SK-N-SH (cell line): ENCODE measurements around the gene FRMD6. TPM values are rescaled to one million over a fixed set of nuclear protein-coding genes. Genes with fewer than 3 reads are reported as not detected.
A peak's percentile ranks its signal among the peaks of the same experiment; 100 is the strongest.

Experiments
- CTCF ChIA-PET: fragments of 300-600, 350-600 bp; formaldehyde crosslinking; extraction: SDS; loops from one replicate; lab custom pipeline; 2021; lab: Yijun Ruan, JAX
- POLR2A ChIA-PET: fragments of 350-600 bp; sonication (Branson Sonifier 250); formaldehyde crosslinking; extraction: SDS; loops from one replicate; lab custom pipeline; 2020; ENCODE audit warnings: antibody characterized with exemption, inconsistent platforms; lab: Yijun Ruan, JAX
- DNase-seq: peaks from one replicate; pipeline ENCODE4 v3.0.0; 2012
- H2AFZ ChIP-seq: fragments of 200-600 bp; sonication (generic); 2 replicates; pipeline ENCODE4 v1.8.1; 2016; ENCODE audit warnings: antibody characterized with exemption, mild to moderate bottlenecking, low read depth
- H3F3A ChIP-seq: fragments of 200-600 bp; sonication (generic); replicated peaks from 2 replicates; pipeline ENCODE3; 2016; ENCODE audit warnings: antibody characterized with exemption, mild to moderate bottlenecking; ENCODE audit not compliant: insufficient read depth
- H3K27ac ChIP-seq, 2 experiments: fragments of 200-500 bp in 1 of 2; fragments of 200-600 bp in 1 of 2; sonication (Bioruptor generic) in 1 of 2; sonication (generic), shearing (Covaris generic) in 1 of 2; 2 replicates each; pipeline versions ENCODE4 v1.5.1 to v1.6.1; 2014 to 2016; ENCODE audit warnings: low read depth in 2 of 2, inconsistent platforms in 1 of 2, low read length in 1 of 2, mild to moderate bottlenecking in 1 of 2, mixed read lengths in 1 of 2
- H3K27me3 ChIP-seq: fragments of 200-600 bp; sonication (generic), shearing (Covaris generic); 2 replicates; pipeline ENCODE4 v1.6.1; 2016; ENCODE audit warnings: mixed run types; ENCODE audit not compliant: insufficient read depth
- H3K36me3 ChIP-seq, 2 experiments: fragments of 200-500 bp in 1 of 2; fragments of 200-600 bp in 1 of 2; sonication (Bioruptor generic) in 1 of 2; sonication (generic) in 1 of 2; replicated peaks in 1 of 2; 2 replicates each; pipeline versions ENCODE3 to v1.5.1; 2014 to 2016; ENCODE audit warnings: low read length in 1 of 2, mild to moderate bottlenecking in 1 of 2; ENCODE audit not compliant: insufficient read depth in 2 of 2, control insufficient read depth in 1 of 2
- H3K4me1 ChIP-seq, 2 experiments: fragments of 200-500 bp in 1 of 2; fragments of 200-600 bp in 1 of 2; sonication (Bioruptor generic) in 1 of 2; sonication (generic), shearing (Covaris generic) in 1 of 2; 2 replicates each; pipeline versions ENCODE4 v1.5.1 to v1.6.1; 2014 to 2016; ENCODE audit warnings: low read depth in 1 of 2, low read length in 1 of 2, mixed run types in 1 of 2; ENCODE audit not compliant: insufficient read depth in 2 of 2, control insufficient read depth in 1 of 2
- H3K4me2 ChIP-seq: fragments of 200-600 bp; sonication (generic), shearing (Covaris generic); 2 replicates; pipeline ENCODE4 v1.6.1; 2017; ENCODE audit warnings: mixed run types
- H3K4me3 ChIP-seq, 2 experiments: fragments of 200-500 bp in 1 of 2; fragments of 200-600 bp in 1 of 2; sonication (Bioruptor generic) in 1 of 2; sonication (generic), shearing (Covaris generic) in 1 of 2; 2 replicates each; pipeline versions ENCODE4 v1.5.1 to v1.8.1; 2014 to 2016; ENCODE audit warnings: low read depth in 2 of 2, inconsistent platforms in 1 of 2, low read length in 1 of 2, mild to moderate bottlenecking in 1 of 2, mixed read lengths in 1 of 2, moderate library complexity in 1 of 2
- H3K79me2 ChIP-seq: fragments of 200-600 bp; sonication (generic); 2 replicates; pipeline ENCODE4 v1.8.1; 2017; ENCODE audit warnings: mild to moderate bottlenecking; ENCODE audit not compliant: insufficient read depth
- H3K9ac ChIP-seq: fragments of 200-600 bp; sonication (generic); 2 replicates; pipeline ENCODE4 v1.6.1; 2017; ENCODE audit warnings: mixed run types
- H3K9me2 ChIP-seq: fragments of 200-600 bp; sonication (generic); 2 replicates; pipeline ENCODE4 v1.6.1; 2017; ENCODE audit warnings: mixed run types
- H3K9me3 ChIP-seq: fragments of 200-600 bp; sonication (generic); 2 replicates; pipeline ENCODE4 v1.6.1; 2017; ENCODE audit warnings: mixed run types, mild to moderate bottlenecking, moderate library complexity
- H4K20me1 ChIP-seq: fragments of 200-600 bp; sonication (generic); 2 replicates; pipeline ENCODE4 v1.6.1; 2017; ENCODE audit warnings: mild to moderate bottlenecking, mixed run types; ENCODE audit not compliant: insufficient read depth
- GATA2 ChIP-seq: sonication (generic); formaldehyde crosslinking; IDR thresholded peaks from 2 replicates; pipeline ENCODE4 v1.5.0; 2020; ENCODE audit warnings: mild to moderate bottlenecking, missing genetic modification reagents
- MEF2A ChIP-seq: IDR thresholded peaks from 2 replicates; pipeline ENCODE4 v1.4.0; 2012; ENCODE audit warnings: low read depth, borderline replicate concordance
- NFIC ChIP-seq: IDR thresholded peaks from 2 replicates; pipeline ENCODE4 v1.4.0; 2012; ENCODE audit warnings: borderline replicate concordance
- RFX5 ChIP-seq: IDR thresholded peaks from 2 replicates; pipeline ENCODE4 v1.6.1; 2012; ENCODE audit warnings: mild to moderate bottlenecking, improper control_type of control experiment, low read length
- SMC3 ChIP-seq: IDR thresholded peaks from 2 replicates; pipeline ENCODE4 v1.6.1; 2012; ENCODE audit warnings: low read depth, low read length, improper control_type of control experiment
- TAF1 ChIP-seq: IDR thresholded peaks from 2 replicates; pipeline ENCODE4 v1.6.1; 2012; ENCODE audit warnings: low read depth, mild to moderate bottlenecking, low read length, moderate library complexity, borderline replicate concordance
- TCF12 ChIP-seq: IDR thresholded peaks from 2 replicates; pipeline ENCODE4 v1.4.0; 2012
- USF2 ChIP-seq: fragments of 150-350 bp; IDR thresholded peaks from 2 replicates; pipeline ENCODE4 v1.6.1; 2017; ENCODE audit warnings: antibody characterized with exemption, low read length, low read depth, borderline replicate concordance
- YY1 ChIP-seq: IDR thresholded peaks from 2 replicates; pipeline ENCODE4 v1.4.0; 2012; ENCODE audit warnings: low read depth, mild to moderate bottlenecking
- ZBTB33 ChIP-seq: IDR thresholded peaks from 2 replicates; pipeline ENCODE4 v1.4.0; 2012; ENCODE audit warnings: low read depth, borderline replicate concordance
- polyA plus RNA-seq, 3 experiments: library from polyadenylated mRNA; depleted of rRNA; stranded (reverse); fragments of >200 nt; gene quantifications; 2 replicates each; pipeline ENCODE4 v1.2.3, GENCODE V29; 2012
- TF ChIP-seq, protein P1 (sequence below): IDR thresholded peaks from 2 replicates; pipeline ENCODE4 v1.4.0; 2012; ENCODE audit warnings: low read depth, borderline replicate concordance
- TF ChIP-seq, protein P2 (sequence below): IDR thresholded peaks from 2 replicates; pipeline ENCODE4 v1.4.0; 2012; ENCODE audit warnings: low read depth

Gene FRMD6
- polyA plus RNA-seq, 1 of the 3 experiments (the other 2 are of a cell fraction), result 147 TPM

- TF ChIP-seq ZBTB33 (no peak), MEF2A (no peak)
- TF ChIP-seq, all 33 proteins: peak for 0
These were observed 9.0 kb downstream of the FRMD6 start (continued) for GRCh38 chr14:51660741-51661140.

DNA sequence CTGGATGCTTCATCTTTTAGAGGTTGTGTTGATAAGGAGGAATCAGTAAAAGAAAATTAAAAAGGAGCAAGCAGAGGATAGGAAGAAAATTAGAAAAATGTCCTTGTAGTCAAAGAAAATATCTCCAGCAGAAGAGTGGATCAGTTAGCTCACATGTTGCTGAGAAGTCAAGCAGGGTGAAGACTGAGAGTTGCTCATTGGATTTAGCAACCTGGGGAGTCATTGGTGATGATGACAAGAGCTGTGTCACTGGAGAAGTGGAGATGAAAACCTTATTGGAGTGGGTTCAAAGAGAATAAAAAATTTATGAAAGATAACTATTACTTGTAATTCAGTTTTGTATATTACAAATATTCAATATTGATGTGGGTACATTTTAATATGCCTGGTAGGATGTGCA lies 9.8 kb downstream of the FRMD6 start:
- POLR2A ChIA-PET, result no interaction called here
- H3K27ac ChIP-seq, result peak overlapping the region in 1 of 2 experiments; percentile 1; a peak in 1 of 4 replicates
- CTCF ChIA-PET, result interaction anchor here (1.0 kb wide), 1 partner anchor 188 kb away, joined by 3 read pairs; no protein-coding TSS in a partner anchor

More for the DNA sequence above, 9.8 kb downstream of the FRMD6 start:
- Histone ChIP-seq H3K79me2 (peaks cover 100% of the 10 kb centered on the region), H3F3A (peaks cover 37% of the 10 kb centered on the region), H3K9me2 (no peaks in the 10 kb centered on the region), H3K4me3 (no peak overlapping the region), H3K9me3 (no peaks in the 10 kb centered on the region), H2AFZ (no peak overlapping the region), H4K20me1 (peaks cover 100% of the 10 kb centered on the region), H3K27me3 (no peaks in the 10 kb centered on the region), H3K4me1 (peaks cover 29 to 30% of the 10 kb centered on the region in 2 experiments), H3K4me2 (no peak overlapping the region), H3K9ac (no peak overlapping the region), H3K36me3 (peaks cover 12 to 85% of the 10 kb centered on the region in 2 experiments)
- DNase-seq, result no peak
- TF ChIP-seq, protein P1, sequence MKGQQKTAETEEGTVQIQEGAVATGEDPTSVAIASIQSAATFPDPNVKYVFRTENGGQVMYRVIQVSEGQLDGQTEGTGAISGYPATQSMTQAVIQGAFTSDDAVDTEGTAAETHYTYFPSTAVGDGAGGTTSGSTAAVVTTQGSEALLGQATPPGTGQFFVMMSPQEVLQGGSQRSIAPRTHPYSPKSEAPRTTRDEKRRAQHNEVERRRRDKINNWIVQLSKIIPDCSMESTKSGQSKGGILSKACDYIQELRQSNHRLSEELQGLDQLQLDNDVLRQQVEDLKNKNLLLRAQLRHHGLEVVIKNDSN, result no peak
- TF ChIP-seq TAF1, result no peak
- no peak for TF ChIP-seq ZBTB33
- TF ChIP-seq RFX5, result no peak
- no peak for TF ChIP-seq SMC3
- TF ChIP-seq, protein P2, sequence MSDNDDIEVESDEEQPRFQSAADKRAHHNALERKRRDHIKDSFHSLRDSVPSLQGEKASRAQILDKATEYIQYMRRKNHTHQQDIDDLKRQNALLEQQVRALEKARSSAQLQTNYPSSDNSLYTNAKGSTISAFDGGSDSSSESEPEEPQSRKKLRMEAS, result no peak
- no peak for TF ChIP-seq USF2
- no peak for TF ChIP-seq GATA2 (CRISPR knock-in tag)
- no peak for TF ChIP-seq NFIC
- no peak for TF ChIP-seq MEF2A
- no peak for TF ChIP-seq YY1
- TF ChIP-seq TCF12, result no peak
